Mucosa of descending colon (tissue), 3 donors: Measurements from ENCODE around the gene KSR1. TPM values are rescaled to one million over a fixed set of nuclear protein-coding genes. Genes with fewer than 3 reads are reported as not detected.

Experiments
- ATAC-seq: fragments of 200-7000 bp; cut with Tn5 transposase; one replicate; pipeline ENCODE4 v1.9.1; 2020; ENCODE audit warnings: mild to moderate bottlenecking, moderate library complexity
- DNase-seq, 3 donors: peaks; one replicate each; pipeline ENCODE4 v3.0.0-alpha.2; 2020
- H3K36me3 ChIP-seq: fragments of 200-600 bp; one replicate; pipeline ENCODE4 v1.8.0; 2021; ENCODE audit warnings: low read depth, mild to moderate bottlenecking
- H3K4me1 ChIP-seq: fragments of 200-600 bp; one replicate; pipeline ENCODE4 v1.8.0; 2021; ENCODE audit warnings: low read depth, mild to moderate bottlenecking
- H3K4me3 ChIP-seq: fragments of 200-600 bp; one replicate; pipeline ENCODE4 v1.8.0; 2021; ENCODE audit warnings: mild to moderate bottlenecking
- H3K9me3 ChIP-seq: fragments of 200-600 bp; one replicate; pipeline ENCODE4 v1.8.0; 2021; ENCODE audit warnings: mild to moderate bottlenecking
- CTCF ChIP-seq: fragments of 200-600 bp; IDR thresholded peaks from one replicate; pipeline ENCODE4 v1.8.0; 2022; ENCODE audit warnings: antibody characterized with exemption, mild to moderate bottlenecking
- intact Hi-C, 2 donors: fragments of 100-400 bp; cut with DNase I in 1 of 2; cut with micrococcal nuclease in 1 of 2; formaldehyde crosslinking; loops; one replicate each; pipeline versions ENCODE4 v1.11.0 to v1.11.1; 2022; cut with DNase I, micrococcal nuclease
- total RNA-seq, 3 donors: library from RNA; stranded (reverse); fragmentation: NEBNext Ultra II Directional in 2 of 3; extraction: Animal tissue kit (Norgen Biotek cat#: 25700) in 2 of 3; gene quantifications; one replicate each; pipeline versions ENCODE4 v1.2.1 to v1.2.4, GENCODE V29; 2021 to 2023
- donor health status: DM: no; HTN: no; CAD: no; lungs with moderate emphysema.
- donor health status: DM: no; HTN: no; CAD: no.
- donor health status: DM: no; HTN: yes; CAD: no.

The KSR1 gene
- total RNA-seq, 3 donors from 2014 or later: 20.5 to 50.4 (median 21.3) TPM

- H3K4me3 ChIP-seq: no peak overlapping the region
- no peak for TF ChIP-seq CTCF
- no peaks in the 10 kb centered on the region for H3K36me3 ChIP-seq
- no peaks in the 10 kb centered on the region for H3K4me1 ChIP-seq
- ATAC-seq (no peak), DNase-seq (no peak)
- H3K9me3 ChIP-seq: no peaks in the 10 kb centered on the region
- intact Hi-C loops: no loop called here
These were observed 130.0 kb downstream of the KSR1 start for GRCh38 chr17:27586203-27586721.

- no peaks in the 10 kb centered on the region for H3K9me3 ChIP-seq
- H3K36me3 ChIP-seq: no peaks in the 10 kb centered on the region
- no peak for ATAC-seq
- H3K4me3 ChIP-seq: no peak overlapping the region
- no peaks in the 10 kb centered on the region for H3K4me1 ChIP-seq
- DNase-seq: no peak
- no peak for TF ChIP-seq CTCF
- intact Hi-C loops: no loop called here
These were observed 132.1 kb downstream of the KSR1 start for GRCh38 chr17:27588354-27588753.

GRCh38 chr17:27590864-27591263 is 134.6 kb downstream of the KSR1 start:
- no peaks in the 10 kb centered on the region for H3K4me1 ChIP-seq
- DNase-seq (no peak), ATAC-seq (no peak)
- no peaks in the 10 kb centered on the region for H3K9me3 ChIP-seq
- TF ChIP-seq CTCF: no peak
- no peaks in the 10 kb centered on the region for H3K36me3 ChIP-seq
- intact Hi-C loops: loop anchor here in 1 of 2 donors (10.0 kb wide), 1 partner anchor 116 kb away; no protein-coding TSS in a partner anchor
- H3K4me3 ChIP-seq: no peak overlapping the region

DNA sequence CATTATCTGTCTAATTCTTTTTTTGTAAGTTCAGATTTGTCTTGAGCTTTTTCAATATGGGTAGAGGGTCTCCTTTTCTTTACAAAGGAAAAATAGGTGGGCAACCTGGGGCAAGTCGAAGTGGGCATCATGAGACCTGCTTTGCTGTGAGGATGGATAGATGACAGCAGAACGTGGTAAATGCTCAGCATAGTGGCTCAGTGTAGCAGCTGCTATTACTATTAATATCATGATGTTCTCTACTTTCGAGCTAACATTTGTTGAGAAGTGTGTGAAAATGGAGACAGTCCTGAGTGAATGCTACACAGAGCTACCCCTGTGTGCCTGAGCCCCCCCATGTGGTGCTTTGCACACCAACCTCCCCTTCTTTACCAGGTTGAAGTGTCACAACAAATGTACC is 135.7 kb downstream of the KSR1 start:
- Histone ChIP-seq H3K4me3 (no peak overlapping the region), H3K36me3 (no peaks in the 10 kb centered on the region), H3K9me3 (no peaks in the 10 kb centered on the region), H3K4me1 (no peaks in the 10 kb centered on the region)
- ATAC-seq (no peak), DNase-seq (no peak)
- intact Hi-C loops: loop anchor here in 1 of 2 donors (10.0 kb wide), 1 partner anchor 117 kb away; no protein-coding TSS in a partner anchor
- no peak for TF ChIP-seq CTCF

GRCh38 chr17:27593232-27593856 is 137.1 kb downstream of the KSR1 start:
- ATAC-seq (no peak), DNase-seq (peak in 1 of 3 donors; percentile 21)
- no peak for TF ChIP-seq CTCF
- Histone ChIP-seq H3K9me3 (no peaks in the 10 kb centered on the region), H3K4me1 (no peaks in the 10 kb centered on the region), H3K36me3 (no peaks in the 10 kb centered on the region), H3K4me3 (no peak overlapping the region)
- intact Hi-C loops: loop anchor here in 1 of 2 donors (10.0 kb wide), 1 partner anchor 119 kb away; no protein-coding TSS in a partner anchor
